Gastrocnemius medialis (tissue), 4 donors: ENCODE measurements around the gene MGAT5.

Experiments used
- POLR2A ChIP-seq, 2 donors: fragments of 450-650 bp; IDR thresholded peaks; one replicate each; pipeline ENCODE4 v1.6.1; 2017; ENCODE audit warnings: antibody characterized with exemption in 2 of 2, mild to moderate bottlenecking in 2 of 2, moderate library complexity in 2 of 2
- TF ChIP-seq, protein P1 (sequence below), 5 experiments: fragments of 450-650 bp in 3 of 5; fragments of 200-600 bp in 2 of 5; sonication (generic) in 2 of 5; IDR thresholded peaks in 4 of 5; conservative IDR thresholded peaks in 1 of 5; 1 replicate in 4 of 5; 2 replicates in 1 of 5; pipeline ENCODE4 v1.5.1; 2016 to 2019; ENCODE audit warnings: antibody characterized with exemption in 5 of 5, mild to moderate bottlenecking in 3 of 5, moderate library complexity in 3 of 5

GRCh38 chr2:134225841-134226240 is 28.0 kb upstream of the MGAT5 start:
- TF ChIP-seq, protein P1, sequence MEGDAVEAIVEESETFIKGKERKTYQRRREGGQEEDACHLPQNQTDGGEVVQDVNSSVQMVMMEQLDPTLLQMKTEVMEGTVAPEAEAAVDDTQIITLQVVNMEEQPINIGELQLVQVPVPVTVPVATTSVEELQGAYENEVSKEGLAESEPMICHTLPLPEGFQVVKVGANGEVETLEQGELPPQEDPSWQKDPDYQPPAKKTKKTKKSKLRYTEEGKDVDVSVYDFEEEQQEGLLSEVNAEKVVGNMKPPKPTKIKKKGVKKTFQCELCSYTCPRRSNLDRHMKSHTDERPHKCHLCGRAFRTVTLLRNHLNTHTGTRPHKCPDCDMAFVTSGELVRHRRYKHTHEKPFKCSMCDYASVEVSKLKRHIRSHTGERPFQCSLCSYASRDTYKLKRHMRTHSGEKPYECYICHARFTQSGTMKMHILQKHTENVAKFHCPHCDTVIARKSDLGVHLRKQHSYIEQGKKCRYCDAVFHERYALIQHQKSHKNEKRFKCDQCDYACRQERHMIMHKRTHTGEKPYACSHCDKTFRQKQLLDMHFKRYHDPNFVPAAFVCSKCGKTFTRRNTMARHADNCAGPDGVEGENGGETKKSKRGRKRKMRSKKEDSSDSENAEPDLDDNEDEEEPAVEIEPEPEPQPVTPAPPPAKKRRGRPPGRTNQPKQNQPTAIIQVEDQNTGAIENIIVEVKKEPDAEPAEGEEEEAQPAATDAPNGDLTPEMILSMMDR (IDR thresholded peaks at IDR 0.05 in 4 of 5, conservative IDR thresholded peaks at IDR 0.05 in 1 of 5), result no peak
- TF ChIP-seq POLR2A (IDR thresholded peaks at IDR 0.05), result no peak
